Measurements from ENCODE around the gene PTMS.

Gene PTMS

DNA sequence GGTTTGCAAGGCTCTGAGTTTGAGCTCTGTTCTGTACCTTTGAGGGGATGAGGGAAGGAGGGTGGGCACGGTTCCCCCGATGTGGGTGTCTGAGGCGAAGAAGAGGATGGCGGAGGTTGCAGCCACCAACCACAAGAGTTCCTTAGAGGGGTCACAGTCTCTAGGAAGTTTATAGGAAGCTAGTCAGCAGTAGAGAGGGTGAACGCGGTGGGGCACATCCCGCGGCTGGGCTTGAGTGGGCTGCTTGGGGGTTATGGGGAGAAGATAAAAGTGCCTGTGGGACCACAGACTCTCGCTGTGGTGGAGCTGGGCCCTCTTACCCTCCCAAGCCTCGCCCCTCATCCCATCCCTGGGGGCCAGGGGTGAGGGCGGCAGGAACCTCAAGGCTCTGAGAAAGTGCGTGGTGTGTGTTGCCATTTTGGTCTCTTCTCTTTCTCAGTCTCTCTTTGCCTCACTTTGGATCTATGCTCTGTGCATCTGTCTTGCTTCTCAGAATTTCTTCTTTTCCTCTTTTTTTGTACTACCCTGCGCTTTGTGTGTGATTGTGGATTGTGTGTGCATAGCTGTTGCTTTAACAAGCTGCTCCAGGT is 25.9 kb downstream of the PTMS start:
- no peak for DNase-seq

DNA sequence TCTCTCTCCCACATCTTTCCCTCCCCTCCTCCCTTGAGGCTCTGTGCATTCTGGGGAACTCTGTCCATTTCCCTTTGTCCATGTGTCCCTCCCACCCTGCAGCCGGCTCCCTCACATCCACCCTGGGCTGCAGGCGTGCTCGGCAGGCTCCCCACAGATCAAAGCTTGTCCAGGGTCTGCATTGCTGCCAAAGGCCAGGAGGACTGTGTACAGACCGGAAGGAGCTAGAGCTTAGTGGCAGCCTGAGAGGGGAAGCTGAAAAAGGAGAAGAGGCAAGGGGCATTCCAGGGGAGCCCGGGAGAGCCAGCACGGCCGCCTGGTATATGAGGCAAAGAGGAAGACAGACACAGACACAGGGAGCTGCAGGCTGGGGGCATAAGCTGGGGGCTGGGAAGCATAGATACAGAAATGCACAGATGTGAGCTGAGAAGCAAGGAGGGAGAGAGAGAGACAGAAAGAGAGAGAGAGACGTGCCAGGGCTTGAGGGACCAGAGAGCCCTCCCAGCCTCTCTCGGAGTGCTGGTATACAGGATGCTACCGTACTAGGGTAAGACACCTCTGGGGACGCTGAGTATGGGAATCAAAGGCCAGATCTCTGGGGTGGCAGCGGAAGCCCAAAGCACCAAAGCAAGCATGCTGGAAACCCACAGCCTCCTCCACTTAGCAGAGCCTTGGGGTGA is 26.5 kb downstream of the PTMS start:
- DNase-seq, result no peak

GRCh38 chr12:6795088-6795487 is 28.9 kb downstream of the PTMS start:
- DNase-seq, result no peak

DNA sequence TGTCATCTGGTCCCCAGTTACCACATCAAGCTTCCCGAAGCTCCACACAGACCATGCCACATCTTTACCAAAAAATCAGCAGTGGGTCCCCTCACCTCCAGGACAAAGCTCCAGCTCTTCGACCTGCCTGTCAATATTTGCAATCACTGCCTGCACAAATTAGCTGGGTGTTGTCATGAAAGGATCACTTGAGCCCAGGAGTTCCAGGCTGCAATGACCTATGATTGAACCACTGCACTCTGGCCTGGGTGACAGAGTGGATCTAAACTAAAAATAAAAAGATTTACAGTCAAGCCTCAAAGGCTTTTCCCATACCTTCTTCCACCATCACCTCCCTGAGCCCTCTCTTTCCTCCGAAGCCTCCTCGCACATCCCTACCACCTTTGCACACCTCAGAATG is 30.4 kb downstream of the PTMS start:
- no peak for DNase-seq

DNA sequence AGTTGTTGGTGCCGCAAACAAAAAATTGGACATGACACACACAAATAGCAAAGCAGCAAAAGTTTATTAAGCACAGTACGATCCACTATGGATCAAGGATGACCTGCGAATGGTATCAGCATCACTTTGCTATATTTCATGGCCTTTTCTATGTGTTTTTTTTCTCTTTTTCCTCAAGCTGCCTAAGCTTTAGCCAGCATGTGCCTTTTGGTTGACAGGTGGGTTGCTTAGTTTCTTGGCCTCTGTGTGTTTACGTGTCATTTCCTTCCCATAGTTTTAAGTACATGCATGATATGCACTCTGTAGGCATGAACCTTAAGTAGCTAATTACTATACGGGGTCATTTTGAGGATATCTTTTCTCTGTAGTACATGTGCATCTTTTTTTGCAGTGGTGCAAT is 33.0 kb downstream of the PTMS start:
- no peak for DNase-seq

- DNase-seq, result no peak
Measured at GRCh38 chr12:6807170-6807569, 41.0 kb downstream of the PTMS start.

- no peak for DNase-seq
Measured at GRCh38 chr12:6809056-6809455, 42.9 kb downstream of the PTMS start.

- DNase-seq, result no peak
Measured at GRCh38 chr12:6810758-6811157, 44.6 kb downstream of the PTMS start.

DNA sequence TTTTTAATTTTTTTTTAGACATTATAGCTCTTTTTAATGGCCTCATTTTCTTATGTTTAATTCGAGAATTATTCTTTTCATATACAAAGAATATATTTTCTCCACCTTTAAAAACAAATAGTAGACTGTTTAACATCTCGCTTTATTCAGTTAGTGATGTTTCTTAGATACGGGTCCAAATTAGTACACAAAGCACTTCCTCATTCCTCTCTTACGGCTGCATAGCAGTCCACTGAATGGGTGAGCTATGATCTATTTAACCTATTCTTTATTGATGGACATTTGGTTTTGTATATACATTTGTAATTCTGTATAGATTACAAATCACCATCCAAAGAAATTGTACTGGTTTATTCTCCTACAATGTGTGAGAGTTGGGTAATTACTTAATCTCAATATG is 47.2 kb downstream of the PTMS start:
- DNase-seq, result no peak

DNA sequence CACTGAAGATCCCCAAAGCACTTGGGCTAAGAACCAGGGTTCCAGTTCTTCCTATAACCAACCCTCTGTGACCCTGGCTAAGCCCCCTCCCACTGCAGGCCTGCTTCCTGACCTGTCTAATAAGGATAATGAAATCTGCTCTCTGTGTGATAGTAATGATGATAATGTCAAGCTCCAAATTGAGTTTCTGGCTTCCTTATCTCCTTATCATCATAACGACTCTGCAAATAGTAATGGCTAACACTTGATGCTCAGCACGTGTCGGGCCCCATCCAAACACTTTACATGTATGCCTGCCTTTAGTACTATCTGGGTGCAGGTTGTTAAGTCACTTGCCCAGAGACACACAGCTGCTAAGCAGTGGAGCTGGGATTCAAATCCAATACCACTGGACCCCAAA is 50.4 kb downstream of the PTMS start:
- no peak for DNase-seq

DNA sequence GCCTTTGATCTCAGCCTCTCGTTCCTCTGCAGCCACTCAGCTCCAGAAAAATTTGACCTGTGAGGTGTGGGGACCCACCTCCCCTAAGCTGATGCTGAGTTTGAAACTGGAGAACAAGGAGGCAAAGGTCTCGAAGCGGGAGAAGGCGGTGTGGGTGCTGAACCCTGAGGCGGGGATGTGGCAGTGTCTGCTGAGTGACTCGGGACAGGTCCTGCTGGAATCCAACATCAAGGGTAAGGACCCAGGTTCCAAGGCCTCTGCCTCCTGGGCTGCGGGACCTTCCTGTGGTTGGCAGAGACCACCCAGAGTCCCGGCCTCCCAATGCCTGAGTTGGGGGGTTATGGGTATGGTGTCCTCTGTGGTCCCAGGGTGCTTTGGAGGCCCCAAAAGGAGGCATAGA is 50.9 kb downstream of the PTMS start:
- DNase-seq, result no peak

- no peak for DNase-seq
Measured at GRCh38 chr12:6817662-6818157, 51.5 kb downstream of the PTMS start.

- no peak for DNase-seq
Measured at GRCh38 chr12:6818222-6818621, 52.1 kb downstream of the PTMS start.

DNA sequence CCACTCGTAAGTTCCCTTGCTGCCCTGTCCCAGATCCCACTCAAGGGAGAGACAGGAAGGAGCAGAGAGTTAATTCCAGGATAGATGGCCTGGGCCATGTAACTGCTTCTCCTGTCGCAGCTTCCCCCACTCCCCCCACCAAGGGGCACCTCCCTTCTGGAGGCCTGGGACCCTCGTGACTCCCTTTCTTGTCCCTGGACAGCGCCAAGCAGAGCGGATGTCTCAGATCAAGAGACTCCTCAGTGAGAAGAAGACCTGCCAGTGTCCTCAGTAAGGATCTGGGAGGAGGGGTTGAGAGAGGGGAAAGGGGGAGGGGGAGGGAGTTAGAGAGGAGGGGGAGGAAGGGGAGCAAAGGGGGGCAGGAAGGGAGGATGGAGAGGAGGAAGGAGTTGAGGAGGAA is 52.5 kb downstream of the PTMS start:
- no peak for DNase-seq

DNA sequence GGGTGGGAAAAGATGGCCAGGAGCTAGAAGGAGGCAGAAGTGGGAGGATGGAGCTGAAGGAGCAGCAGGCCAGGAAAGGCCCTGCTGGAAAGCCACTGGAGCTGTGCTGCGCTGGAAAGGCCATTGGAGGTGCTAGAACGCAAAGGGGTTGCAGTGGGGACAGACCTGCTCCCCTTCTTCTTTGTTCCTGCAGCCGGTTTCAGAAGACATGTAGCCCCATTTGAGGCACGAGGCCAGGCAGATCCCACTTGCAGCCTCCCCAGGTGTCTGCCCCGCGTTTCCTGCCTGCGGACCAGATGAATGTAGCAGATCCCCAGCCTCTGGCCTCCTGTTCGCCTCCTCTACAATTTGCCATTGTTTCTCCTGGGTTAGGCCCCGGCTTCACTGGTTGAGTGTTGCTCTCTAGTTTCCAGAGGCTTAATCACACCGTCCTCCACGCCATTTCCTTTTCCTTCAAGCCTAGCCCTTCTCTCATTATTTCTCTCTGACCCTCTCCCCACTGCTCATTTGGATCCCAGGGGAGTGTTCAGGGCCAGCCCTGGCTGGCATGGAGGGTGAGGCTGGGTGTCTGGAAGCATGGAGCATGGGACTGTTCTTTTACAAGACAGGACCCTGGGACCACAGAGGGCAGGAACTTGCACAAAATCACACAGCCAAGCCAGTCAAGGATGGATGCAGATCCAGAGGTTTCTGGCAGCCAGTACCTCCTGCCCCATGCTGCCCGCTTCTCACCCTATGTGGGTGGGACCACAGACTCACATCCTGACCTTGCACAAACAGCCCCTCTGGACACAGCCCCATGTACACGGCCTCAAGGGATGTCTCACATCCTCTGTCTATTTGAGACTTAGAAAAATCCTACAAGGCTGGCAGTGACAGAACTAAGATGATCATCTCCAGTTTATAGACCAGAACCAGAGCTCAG is 53.2 kb downstream of the PTMS start:
- DNase-seq, result no peak

DNA sequence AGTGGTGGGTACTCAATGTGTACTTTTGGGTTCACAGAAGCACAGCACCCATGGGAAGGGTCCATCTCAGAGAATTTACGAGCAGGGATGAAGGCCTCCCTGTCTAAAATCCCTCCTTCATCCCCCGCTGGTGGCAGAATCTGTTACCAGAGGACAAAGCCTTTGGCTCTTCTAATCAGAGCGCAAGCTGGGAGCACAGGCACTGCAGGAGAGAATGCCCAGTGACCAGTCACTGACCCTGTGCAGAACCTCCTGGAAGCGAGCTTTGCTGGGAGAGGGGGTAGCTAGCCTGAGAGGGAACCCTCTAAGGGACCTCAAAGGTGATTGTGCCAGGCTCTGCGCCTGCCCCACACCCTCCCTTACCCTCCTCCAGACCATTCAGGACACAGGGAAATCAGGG is 54.0 kb downstream of the PTMS start:
- DNase-seq, result no peak

Data from stimulated activated CD4-positive, alpha-beta T cell treated with anti-CD3 and anti-CD28 coated beads, Interleukin-4, amount 100 ng/mL, for 1 hour (primary cell).